Fibroblast of the conjunctiva (primary cell): Measurements from ENCODE around the gene TMEM145.

ENCODE experiments used
- DNase-seq: peaks from one replicate; pipeline ENCODE4 v3.0.0-alpha.2; 2010; ENCODE audit warnings: low read depth

Gene TMEM145

DNA sequence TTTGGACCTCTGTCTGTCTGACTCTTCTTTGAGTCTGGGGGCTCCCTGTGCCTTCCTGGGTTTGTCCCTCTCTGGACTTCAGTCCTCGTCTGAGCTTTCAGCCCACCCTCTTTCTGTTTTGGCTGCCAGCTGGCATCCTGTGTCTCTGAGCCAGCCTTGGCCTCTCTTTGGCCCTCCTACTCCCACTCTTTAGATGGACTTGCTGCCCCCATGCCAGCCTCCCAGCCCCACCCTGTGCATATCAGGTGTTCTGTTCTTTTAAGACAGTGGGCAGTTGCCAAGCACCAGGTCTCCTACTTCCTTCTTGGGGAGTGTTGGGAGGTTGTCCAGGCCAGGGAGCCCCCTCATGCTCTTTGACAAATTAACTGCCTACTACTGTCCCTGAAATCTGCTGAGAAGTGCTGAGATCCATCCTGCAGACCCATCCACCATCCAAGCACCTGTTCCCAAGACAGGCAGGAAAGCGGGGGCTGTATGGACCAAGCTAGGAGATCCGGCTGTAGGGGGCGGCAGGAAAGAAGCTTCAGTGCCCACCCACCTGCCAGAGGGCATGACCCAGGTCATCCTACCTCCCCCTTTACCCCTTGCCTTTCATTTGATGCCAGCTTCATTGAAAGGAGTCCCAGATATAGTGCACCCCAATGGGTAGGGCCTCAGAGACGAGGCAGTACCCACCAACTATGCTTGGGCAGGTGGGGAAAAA, 34.5 kb upstream of the TMEM145 start:
- no peak for DNase-seq

DNA sequence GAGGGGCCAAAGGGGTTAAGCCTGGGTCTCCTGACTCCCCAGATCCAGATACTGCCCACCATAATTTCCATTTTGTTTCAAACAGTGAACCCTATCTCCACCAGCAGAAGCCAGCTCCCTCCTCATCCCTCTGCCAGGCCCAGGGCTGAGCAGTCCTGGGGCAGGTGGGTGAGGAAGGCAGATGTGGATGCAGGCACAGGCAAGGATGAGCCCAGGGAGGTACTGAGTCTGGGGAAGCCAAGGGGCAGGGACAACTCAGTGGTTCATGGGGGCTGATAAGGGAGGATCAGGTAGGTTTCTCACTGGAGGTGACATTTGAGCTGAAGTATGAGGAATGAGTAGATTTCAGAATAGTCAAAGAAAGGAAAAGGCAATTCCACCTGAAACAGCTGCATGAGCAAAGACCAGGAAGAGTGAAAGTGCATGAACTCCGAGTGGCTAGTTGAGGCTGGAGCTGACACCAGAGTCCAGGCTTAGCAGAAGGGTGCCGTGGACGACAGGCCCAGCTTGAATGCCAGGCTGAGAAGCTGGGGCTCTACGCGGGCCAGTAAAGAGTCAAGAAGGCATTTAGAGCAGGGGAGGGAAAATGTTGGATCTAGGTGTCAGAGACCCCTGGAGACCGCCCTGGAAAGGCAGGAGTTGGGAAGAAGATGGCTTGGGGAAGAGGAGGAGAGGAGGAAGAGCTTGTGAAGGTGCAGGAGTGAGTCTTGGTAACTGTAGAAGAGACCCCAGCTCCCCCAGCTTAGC, 33.8 kb upstream of the TMEM145 start:
- DNase-seq: no peak

- DNase-seq: peak; percentile 82
These were observed 33.0 kb upstream of the TMEM145 start for GRCh38 chr19:42279902-42280814.

- no peak for DNase-seq
These were observed 32.3 kb upstream of the TMEM145 start for GRCh38 chr19:42280815-42281145.

GRCh38 chr19:42281146-42281826, 31.8 kb upstream of the TMEM145 start:
- no peak for DNase-seq

DNA sequence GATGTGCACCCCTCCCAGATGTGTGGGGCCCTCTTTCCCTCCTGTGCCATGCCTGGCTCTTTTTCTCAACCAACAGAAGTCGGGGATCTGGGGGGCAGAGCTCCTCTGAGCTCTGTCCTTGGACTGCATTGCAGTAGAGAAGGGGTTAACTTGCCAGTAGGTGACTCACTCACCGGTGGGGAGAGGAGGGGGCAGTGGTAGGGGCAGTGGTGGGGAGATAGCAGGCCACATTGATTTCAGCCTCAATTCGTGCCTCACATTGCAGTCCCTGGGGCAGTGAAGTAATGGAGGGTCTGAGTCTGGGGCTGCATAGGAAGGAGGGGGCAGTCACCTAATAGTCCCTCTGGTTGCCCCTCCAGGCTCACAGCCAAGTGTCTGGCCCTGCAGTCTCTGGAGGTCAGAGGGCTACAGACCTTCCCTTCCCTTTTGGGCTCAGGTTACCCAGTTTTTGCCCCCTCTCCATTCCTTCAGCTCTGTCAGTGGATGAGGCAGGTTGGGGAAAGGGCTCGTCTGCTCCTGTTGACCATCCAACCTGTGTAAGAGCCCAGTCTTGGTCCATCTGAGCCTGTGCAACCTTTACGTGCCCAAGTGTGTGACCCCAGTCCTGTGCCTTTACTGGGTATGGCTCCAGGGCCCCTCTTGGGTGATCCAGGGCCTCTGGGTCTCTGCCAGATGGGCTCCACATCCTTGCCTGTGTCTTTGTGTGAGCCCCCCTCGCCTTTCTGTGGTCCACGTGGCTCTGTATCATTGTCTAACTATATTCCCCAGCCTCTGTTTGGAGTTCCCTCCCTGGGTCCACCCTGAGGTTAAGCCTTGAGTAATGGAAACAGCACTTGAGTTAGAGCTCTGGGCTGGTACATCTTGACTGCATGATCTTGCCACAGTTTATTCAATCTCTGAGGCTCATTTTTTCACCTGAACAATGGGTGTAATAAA, 31.0 kb upstream of the TMEM145 start:
- no peak for DNase-seq

DNA sequence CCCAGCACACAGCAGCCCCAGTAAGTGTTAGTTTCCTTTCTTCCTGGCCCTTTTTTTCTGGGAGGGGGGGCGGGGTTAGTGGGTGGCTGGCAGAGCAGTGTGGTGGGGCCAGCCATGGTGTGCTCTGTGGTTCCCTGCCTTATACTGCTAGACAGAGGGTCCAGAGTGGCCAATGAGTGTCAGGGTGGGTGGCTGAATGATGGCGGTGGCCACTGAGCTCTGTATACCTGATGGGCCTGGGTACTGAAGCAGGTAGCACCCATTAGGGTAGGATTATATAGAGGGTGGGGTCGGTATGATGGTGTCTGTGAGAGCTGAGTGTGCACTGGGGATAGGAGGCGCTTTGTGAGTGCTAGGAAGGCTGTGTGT, 30.3 kb upstream of the TMEM145 start:
- no peak for DNase-seq

- peak; percentile 81 for DNase-seq
These were observed 29.7 kb upstream of the TMEM145 start for GRCh38 chr19:42283188-42284065.

DNA sequence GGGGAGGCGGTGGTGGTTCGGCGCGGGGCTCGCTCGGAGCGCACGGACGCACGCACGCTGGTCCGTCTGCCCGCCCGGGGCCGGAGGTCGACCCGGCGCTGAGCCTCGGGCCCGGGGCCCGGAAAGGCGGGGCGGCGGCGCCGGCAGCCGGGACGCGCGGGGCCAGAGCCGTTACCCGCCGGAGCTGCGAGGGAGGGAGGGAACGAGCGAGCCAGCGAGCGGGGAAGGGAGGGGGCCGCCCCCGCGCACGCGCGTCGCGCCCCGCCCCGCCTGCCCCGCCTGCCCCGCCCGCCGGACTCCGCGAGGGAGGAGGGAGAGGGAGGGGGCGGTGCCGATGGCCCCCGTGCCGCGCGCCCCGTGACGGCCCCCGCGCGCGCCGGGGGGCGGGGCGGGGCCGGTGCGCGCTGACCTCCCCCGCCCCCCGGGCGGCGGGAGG, 29.0 kb upstream of the TMEM145 start:
- DNase-seq: no peak

DNA sequence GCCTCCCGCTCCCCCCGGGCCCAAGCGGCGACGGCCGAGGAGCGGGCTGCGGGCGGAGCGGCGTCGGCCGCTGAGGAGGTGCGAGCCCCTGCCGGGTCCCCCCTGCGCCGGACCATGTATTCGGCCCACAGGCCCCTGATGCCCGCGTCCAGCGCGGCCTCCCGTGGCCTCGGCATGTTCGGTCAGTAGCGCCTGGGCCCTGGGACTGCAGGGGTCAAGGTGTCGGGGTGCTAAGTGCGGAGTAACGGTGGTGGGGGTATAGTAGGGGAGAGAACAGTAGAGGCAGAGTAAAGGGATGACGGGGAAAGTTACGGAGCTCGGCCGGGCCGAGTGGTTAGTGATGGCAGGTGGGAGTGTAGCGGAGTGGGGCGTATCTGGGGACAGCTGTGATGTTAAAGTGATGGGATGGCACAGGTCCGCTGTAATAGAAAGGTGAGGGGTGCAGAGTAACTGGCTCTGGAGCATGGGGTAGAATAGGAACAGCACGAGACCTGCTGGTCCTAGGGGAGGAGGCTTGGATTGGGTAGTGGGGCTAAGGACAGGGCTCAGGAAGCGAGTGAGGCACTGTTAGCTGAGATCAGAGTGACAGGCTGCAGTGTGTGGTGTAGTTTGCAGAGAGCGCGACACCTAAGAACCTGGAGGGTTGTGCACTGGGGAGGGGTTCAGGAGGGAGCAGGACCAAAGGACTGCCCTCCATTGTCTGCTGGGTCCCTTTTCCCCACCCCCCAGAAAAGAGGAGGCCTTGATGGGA, 28.3 kb upstream of the TMEM145 start:
- no peak for DNase-seq

GRCh38 chr19:42285541-42285941, 27.6 kb upstream of the TMEM145 start:
- no peak for DNase-seq

DNA sequence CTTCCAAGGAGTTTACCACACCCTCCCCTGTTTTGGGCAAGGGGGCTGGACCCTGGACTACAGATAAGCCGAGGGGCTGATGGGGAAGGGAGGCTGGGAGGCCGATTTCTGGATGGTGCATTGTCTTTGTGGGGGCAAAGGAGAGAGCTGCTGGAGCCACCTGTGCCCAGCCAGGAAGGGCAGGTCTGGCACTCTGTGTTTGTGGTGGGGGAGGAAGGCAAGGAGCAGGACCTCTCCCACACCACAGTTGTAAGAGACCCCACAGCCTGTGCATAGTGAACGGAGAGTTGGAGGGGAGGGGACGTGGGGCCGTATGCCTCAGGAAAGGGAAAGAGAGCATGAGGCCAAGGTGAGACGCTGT, 27.1 kb upstream of the TMEM145 start:
- DNase-seq: no peak

GRCh38 chr19:42286349-42287016, 26.6 kb upstream of the TMEM145 start:
- no peak for DNase-seq

DNA sequence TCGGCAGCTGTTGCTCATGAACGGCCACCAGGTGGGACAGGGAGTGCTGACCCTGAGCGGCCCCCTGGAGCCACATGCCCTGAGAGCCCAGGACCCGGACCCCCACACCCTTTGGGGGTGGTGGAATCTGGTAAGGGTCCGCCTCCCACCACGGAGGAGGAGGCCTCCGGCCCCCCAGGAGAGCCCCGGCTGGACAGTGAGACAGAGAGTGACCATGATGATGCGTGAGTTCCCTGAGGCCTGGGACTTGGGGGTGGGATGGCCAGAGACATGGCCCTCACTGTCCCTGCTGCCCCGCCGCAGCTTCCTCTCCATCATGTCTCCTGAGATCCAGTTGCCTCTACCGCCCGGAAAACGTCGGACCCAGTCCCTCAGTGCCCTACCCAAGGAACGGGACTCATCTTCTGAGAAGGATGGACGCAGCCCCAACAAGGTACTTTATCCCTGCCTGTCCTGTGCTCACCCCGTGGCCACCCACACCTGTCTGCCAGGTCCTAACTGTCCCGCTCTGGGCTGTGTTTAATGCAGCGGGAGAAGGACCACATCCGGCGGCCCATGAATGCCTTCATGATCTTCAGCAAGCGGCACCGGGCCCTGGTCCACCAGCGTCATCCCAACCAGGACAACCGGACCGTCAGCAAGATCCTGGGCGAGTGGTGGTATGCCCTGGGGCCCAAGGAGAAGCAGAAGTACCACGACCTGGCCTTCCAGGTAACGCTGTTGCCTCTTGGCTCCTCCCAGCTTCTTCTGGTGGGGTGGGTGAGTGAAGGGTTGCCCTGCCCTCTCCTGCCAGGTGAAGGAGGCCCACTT, 25.9 kb upstream of the TMEM145 start:
- no peak for DNase-seq

- no peak for DNase-seq
These were observed 25.3 kb upstream of the TMEM145 start for GRCh38 chr19:42287827-42288107.

DNA sequence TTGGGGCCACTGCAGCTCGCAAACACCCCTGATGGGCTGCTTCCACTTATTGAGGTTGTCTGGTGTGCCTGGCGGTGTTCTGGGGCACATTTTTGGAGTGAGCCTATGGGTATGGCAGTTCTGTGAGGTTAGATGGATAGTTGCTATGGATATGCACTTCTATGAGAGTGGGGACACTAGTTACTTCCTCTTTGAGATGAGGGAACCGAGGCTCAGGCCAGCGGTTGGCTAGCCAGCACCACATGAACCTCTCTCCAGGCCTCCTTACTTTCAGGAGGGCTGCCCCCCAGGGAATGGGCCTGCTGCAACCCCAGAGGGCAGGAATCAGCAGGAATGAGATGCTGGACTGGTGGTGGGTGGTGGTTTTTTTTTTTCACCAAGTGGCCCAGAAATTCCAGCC, 24.7 kb upstream of the TMEM145 start:
- no peak for DNase-seq

DNA sequence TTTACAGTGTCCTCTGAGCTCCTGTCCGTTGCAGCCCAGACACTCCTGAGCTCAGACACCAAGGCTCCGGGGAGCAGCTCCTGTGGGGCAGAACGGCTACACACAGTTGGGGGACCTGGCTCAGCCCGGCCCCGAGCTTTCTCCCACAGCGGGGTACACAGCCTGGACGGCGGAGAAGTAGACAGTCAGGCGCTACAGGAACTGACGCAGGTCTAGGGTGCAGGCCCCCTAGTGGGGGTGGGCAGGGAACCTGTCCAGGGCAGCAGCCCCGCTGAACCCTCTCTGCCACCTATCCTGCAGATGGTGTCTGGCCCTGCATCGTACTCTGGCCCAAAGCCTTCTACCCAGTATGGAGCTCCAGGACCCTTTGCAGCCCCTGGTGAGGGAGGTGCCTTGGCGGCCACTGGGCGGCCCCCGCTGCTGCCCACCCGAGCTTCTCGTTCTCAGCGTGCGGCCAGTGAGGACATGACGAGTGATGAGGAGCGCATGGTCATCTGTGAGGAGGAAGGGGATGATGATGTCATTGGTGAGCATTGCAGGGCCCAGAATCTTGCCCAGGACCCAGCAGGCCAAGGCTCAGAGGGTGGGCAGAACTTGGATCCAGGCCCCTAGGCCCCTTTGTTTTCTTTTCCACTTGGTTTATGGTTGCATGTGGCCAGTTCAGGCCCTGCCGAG, 24.1 kb upstream of the TMEM145 start:
- no peak for DNase-seq

DNA sequence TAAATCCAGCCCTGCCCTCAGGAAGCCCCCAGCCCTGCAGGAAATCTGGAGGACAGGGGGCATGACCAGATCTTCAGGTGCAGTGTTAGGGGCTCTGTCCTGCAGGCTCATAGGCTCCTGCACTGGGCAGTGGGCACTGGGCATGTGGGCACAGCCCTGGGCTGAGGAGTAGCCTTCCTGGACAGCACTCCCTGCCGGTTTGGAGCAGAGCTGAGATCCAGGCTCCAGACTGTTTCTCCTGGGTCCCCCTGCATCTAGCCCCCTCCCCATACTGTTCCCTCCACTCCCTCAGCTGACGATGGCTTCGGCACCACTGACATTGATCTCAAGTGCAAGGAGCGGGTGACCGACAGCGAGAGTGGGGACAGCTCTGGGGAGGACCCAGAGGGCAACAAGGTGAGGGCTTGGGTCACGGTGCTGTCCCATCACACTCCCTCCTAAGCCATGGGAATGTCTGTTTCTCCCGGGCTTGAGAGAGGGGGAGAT, 23.5 kb upstream of the TMEM145 start:
- DNase-seq: no peak
